ENCODE data around the gene KCTD17.

DNA sequence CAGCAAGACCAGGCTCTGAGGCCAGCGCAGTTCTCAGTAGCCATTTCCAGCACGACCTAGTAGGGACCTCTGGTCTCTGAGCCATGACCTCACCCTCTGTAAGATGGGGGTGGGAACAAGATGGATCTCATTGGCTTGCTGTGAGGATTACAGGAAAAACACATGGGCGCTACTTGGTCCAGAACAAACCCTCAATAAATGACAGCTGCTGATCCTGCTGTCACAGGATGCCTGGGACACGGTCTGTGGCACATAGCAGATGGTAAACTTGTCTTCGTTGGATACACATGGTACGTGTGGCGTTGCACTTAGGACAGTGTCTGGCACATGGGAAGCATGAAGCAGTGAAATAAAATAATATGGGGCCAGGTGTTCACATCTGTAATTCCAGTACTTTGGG lies 4.5 kb upstream of the KCTD17 start:
- TF ChIP-seq, protein P1, sequence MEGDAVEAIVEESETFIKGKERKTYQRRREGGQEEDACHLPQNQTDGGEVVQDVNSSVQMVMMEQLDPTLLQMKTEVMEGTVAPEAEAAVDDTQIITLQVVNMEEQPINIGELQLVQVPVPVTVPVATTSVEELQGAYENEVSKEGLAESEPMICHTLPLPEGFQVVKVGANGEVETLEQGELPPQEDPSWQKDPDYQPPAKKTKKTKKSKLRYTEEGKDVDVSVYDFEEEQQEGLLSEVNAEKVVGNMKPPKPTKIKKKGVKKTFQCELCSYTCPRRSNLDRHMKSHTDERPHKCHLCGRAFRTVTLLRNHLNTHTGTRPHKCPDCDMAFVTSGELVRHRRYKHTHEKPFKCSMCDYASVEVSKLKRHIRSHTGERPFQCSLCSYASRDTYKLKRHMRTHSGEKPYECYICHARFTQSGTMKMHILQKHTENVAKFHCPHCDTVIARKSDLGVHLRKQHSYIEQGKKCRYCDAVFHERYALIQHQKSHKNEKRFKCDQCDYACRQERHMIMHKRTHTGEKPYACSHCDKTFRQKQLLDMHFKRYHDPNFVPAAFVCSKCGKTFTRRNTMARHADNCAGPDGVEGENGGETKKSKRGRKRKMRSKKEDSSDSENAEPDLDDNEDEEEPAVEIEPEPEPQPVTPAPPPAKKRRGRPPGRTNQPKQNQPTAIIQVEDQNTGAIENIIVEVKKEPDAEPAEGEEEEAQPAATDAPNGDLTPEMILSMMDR (IDR thresholded peaks at IDR 0.05), result no peak
- no peak for TF ChIP-seq EZH2phosphoT487 (IDR thresholded peaks at IDR 0.05)
